Left lung (tissue), 14 donors: Measurements from ENCODE around the gene B3GNT7. TPM values are rescaled to one million over a fixed set of nuclear protein-coding genes. Genes with fewer than 3 reads are reported as not detected.

Source experiments
- ATAC-seq: fragments of 200-7000 bp; cut with Tn5 transposase; one replicate; pipeline ENCODE4 v1.9.1; 2020; ENCODE audit warnings: moderate library complexity
- DNase-seq, 4 donors: peaks; one replicate each; pipeline ENCODE4 v3.0.0-alpha.2; 2013 to 2020
- H3K27ac ChIP-seq, 2 donors: fragments of 200-600 bp; sonication (generic) in 1 of 2; one replicate each; pipeline versions ENCODE4 v1.5.0 to v1.8.0; 2020 to 2021
- H3K27me3 ChIP-seq, 2 donors: fragments of 200-600 bp; sonication (generic) in 1 of 2; one replicate each; pipeline versions ENCODE4 v1.5.0 to v1.8.0; 2020 to 2021
- H3K36me3 ChIP-seq, 2 donors: fragments of 200-600 bp; sonication (generic) in 1 of 2; one replicate each; pipeline versions ENCODE4 v1.5.0 to v1.8.0; 2020 to 2021
- H3K4me1 ChIP-seq, 2 donors: fragments of 200-600 bp; one replicate each; pipeline ENCODE4 v1.8.0; 2021
- H3K4me3 ChIP-seq, 2 donors: fragments of 200-600 bp; sonication (generic) in 1 of 2; one replicate each; pipeline versions ENCODE4 v1.5.0 to v1.8.0; 2020 to 2021; ENCODE audit warnings: mild to moderate bottlenecking in 1 of 2
- H3K9me3 ChIP-seq, 2 donors: fragments of 200-600 bp; sonication (generic) in 1 of 2; one replicate each; pipeline versions ENCODE4 v1.5.0 to v1.8.0; 2020 to 2021
- CTCF ChIP-seq, 2 donors: fragments of 200-600 bp; sonication (generic) in 1 of 2; IDR thresholded peaks; one replicate each; pipeline versions ENCODE4 v1.5.0 to v1.8.0; 2021; ENCODE audit warnings: antibody characterized with exemption in 2 of 2
- intact Hi-C, 2 donors: fragments of 100-400 bp; cut with DNase I; formaldehyde crosslinking; loops; one replicate each; pipeline versions ENCODE4 v1.11.2 to v1.14.2; 2022
- long read RNA-seq, 12 donors: library from polyadenylated mRNA in 2 of 12; unstranded in 2 of 12; transcript quantifications; one replicate each; pipeline ENCODE4 v2.0.0 and lab custom pipeline, GENCODE V29; 2019 to 2026
- polyA plus RNA-seq, 6 donors: library from polyadenylated mRNA; unstranded; fragments of 120-200 nt; gene quantifications; one replicate each; pipeline ENCODE4 v1.2.1, GENCODE V29; 2013; ENCODE audit not compliant: insufficient read length in 6 of 6
- total RNA-seq, 2 donors: library from RNA; stranded (reverse); fragmentation: NEBNext Ultra II Directional; extraction: Animal tissue kit (Norgen Biotek cat#: 25700); gene quantifications; one replicate each; pipeline ENCODE4 v1.2.1, GENCODE V29; 2021
- donor health status: DM: no; HTN: yes; CAD: no.
- donor health status: DM: no; HTN: no; CAD: no.

The B3GNT7 gene
- total RNA-seq (100 to 1,000 TPM in 1 of 2 donors, 10 to 100 TPM in 1; 32.6 to 107 TPM), polyA plus RNA-seq (1 to 10 TPM; 2.4 to 5.2 (median 3.8) TPM)
- long read RNA-seq, donor 1, partial matches to known transcripts = 0 of 4 reads
- long read RNA-seq, donor 1, other reads (novel, unspliced or antisense) = 0 of 4 reads
- long read RNA-seq, donor 2 = 0 reads
- long read RNA-seq, donor 3, partial matches to known transcripts = 644 of 725 reads
- long read RNA-seq, donor 3, other reads (novel, unspliced or antisense) = 81 of 725 reads
- long read RNA-seq, donor 4, partial matches to known transcripts = 0 of 30 reads
- long read RNA-seq, donor 4, other reads (novel, unspliced or antisense) = 28 of 30 reads
- long read RNA-seq, donor 5, partial matches to known transcripts = 0 of 1 reads
- long read RNA-seq, donor 5, other reads (novel, unspliced or antisense) = 0 of 1 reads
- long read RNA-seq, donor 6 = 0 reads
- long read RNA-seq, donor 7 = 0 reads
- long read RNA-seq, donor 8 = 0 reads
- long read RNA-seq, donor 9 = 0 reads
- long read RNA-seq, donor 10, partial matches to known transcripts = 0 of 5 reads
- long read RNA-seq, donor 10, other reads (novel, unspliced or antisense) = 3 of 5 reads
- long read RNA-seq, donor 11, partial matches to known transcripts = 30 of 33 reads
- long read RNA-seq, donor 11, other reads (novel, unspliced or antisense) = 0 of 33 reads
- long read RNA-seq, donor 12 = 0 reads

- intact Hi-C loops = loop anchor here in 1 of 2 donors (10.0 kb wide), 1 partner anchor 101 kb away; no protein-coding TSS in a partner anchor
- H3K27ac ChIP-seq = peak within 1 kb of the TSS; percentile 60 to 80
- H3K4me3 ChIP-seq = peak within 1 kb of the TSS; percentile 41 to 56
- peaks cover 4 to 33% of the 10 kb centered on the region in 2 donors for H3K27me3 ChIP-seq
- peak in 1 of 4 donors; percentile 85 for DNase-seq
- peak; percentile 61 for ATAC-seq
- peaks cover 10 to 53% of the 10 kb centered on the region in 2 donors for H3K4me1 ChIP-seq
- no peak for TF ChIP-seq CTCF (IDR thresholded peaks at IDR 0.05)
- peaks cover 0 to 18% of the 10 kb centered on the region in 2 donors for H3K36me3 ChIP-seq
- H3K9me3 ChIP-seq = no peaks in the 10 kb centered on the region
Measured at GRCh38 chr2:231395188-231396057, at the start of gene B3GNT7. B3GNT7 (plus strand) TSS chr2:231395710; CDS start chr2:231395804, 94 bp downstream.

GRCh38 chr2:231347081-231347480 lies 48.4 kb upstream of the B3GNT7 start:
- Histone ChIP-seq H3K36me3 (no peaks in the 10 kb centered on the region), H3K27me3 (no peaks in the 10 kb centered on the region)
- intact Hi-C loops = no loop called here

GRCh38 chr2:231347638-231348037 lies 47.9 kb upstream of the B3GNT7 start:
- H3K36me3 ChIP-seq = no peaks in the 10 kb centered on the region
- DNase-seq (no peak), ATAC-seq (no peak)
- intact Hi-C loops = no loop called here
- H3K4me3 ChIP-seq = no peak overlapping the region
- H3K4me1 ChIP-seq = peaks cover 0 to 31% of the 10 kb centered on the region in 2 donors
- no peak for TF ChIP-seq CTCF (IDR thresholded peaks at IDR 0.05)
- H3K27ac ChIP-seq = peak overlapping the region; percentile 3 to 50
- no peaks in the 10 kb centered on the region for H3K9me3 ChIP-seq
- H3K27me3 ChIP-seq = no peaks in the 10 kb centered on the region

More at GRCh38 chr2:231347081-231347480, 48.4 kb upstream of the B3GNT7 start:
- TF ChIP-seq CTCF (IDR thresholded peaks at IDR 0.05) = no peak
- Histone ChIP-seq H3K9me3 (no peaks in the 10 kb centered on the region), H3K4me1 (peaks cover 0 to 34% of the 10 kb centered on the region in 2 donors), H3K27ac (no peak overlapping the region), H3K4me3 (no peak overlapping the region)
- no peak for DNase-seq
- no peak for ATAC-seq

- peak; percentile 89 for ATAC-seq
- peaks cover 0 to 25% of the 10 kb centered on the region in 2 donors for H3K4me1 ChIP-seq
- H3K27ac ChIP-seq = peak overlapping the region; percentile 3 to 50
- no peaks in the 10 kb centered on the region for H3K9me3 ChIP-seq
- no peak for TF ChIP-seq CTCF (IDR thresholded peaks at IDR 0.05)
- no peaks in the 10 kb centered on the region for H3K27me3 ChIP-seq
- no peak overlapping the region for H3K4me3 ChIP-seq
- intact Hi-C loops = no loop called here
- no peak for DNase-seq
- H3K36me3 ChIP-seq = no peaks in the 10 kb centered on the region
Measured at GRCh38 chr2:231348173-231348572, 47.3 kb upstream of the B3GNT7 start.
